Neural cell (in vitro differentiated cells): ENCODE results near the gene CYP2D6. TPM values are rescaled to one million over a fixed set of nuclear protein-coding genes. Genes with fewer than 3 reads are reported as not detected.

Experiments
- H2AFZ ChIP-seq: fragments of 200-600, 300-800 bp; sonication (generic), shearing (Covaris generic); 2 replicates; pipeline ENCODE4 v1.6.0; 2014; ENCODE audit warnings: low read depth, mild to moderate bottlenecking, antibody characterized with exemption, low read length, moderate library complexity
- H3F3A ChIP-seq: fragments of 200-600 bp; shearing (Covaris generic); 2 replicates; pipeline ENCODE4 v1.6.1; 2016; ENCODE audit warnings: mild to moderate bottlenecking, moderate library complexity, mixed read lengths, antibody characterized with exemption, low read length; ENCODE audit not compliant: insufficient read depth, poor library complexity, severe bottlenecking
- H3K27ac ChIP-seq: fragments of 200-600, 300-800 bp; sonication (generic), shearing (Covaris generic); 2 replicates; pipeline ENCODE4 v1.5.1; 2014; ENCODE audit warnings: mild to moderate bottlenecking, low read length, moderate library complexity
- H3K27me3 ChIP-seq: fragments of 300-800, 200-600 bp; sonication (generic), shearing (Covaris generic); 2 replicates; pipeline ENCODE4 v1.6.0; 2014; ENCODE audit warnings: mild to moderate bottlenecking, low read depth, low read length, moderate library complexity; ENCODE audit not compliant: insufficient read depth
- H3K36me3 ChIP-seq: fragments of 300-800, 200-600 bp; sonication (generic), shearing (Covaris generic); 2 replicates; pipeline ENCODE4 v1.5.1; 2014; ENCODE audit warnings: mild to moderate bottlenecking, antibody characterized with exemption, low read length, moderate library complexity; ENCODE audit not compliant: insufficient read depth
- H3K4me2 ChIP-seq: fragments of 300-800, 200-600 bp; sonication (generic), shearing (Covaris generic); 2 replicates; pipeline ENCODE4 v1.6.0; 2014; ENCODE audit warnings: mild to moderate bottlenecking, low read length
- H3K4me3 ChIP-seq: fragments of 300-800, 200-600 bp; sonication (generic), shearing (Covaris generic); 2 replicates; pipeline ENCODE4 v1.5.1; 2014; ENCODE audit warnings: mild to moderate bottlenecking, low read length, moderate library complexity
- H3K79me2 ChIP-seq: fragments of 200-600 bp; shearing (Covaris generic); replicated peaks from 2 replicates; pipeline ENCODE4 v1.6.0; 2014; ENCODE audit warnings: mild to moderate bottlenecking, low read length, moderate library complexity; ENCODE audit not compliant: insufficient read depth
- H3K9ac ChIP-seq: fragments of 300-800, 200-600 bp; sonication (generic), shearing (Covaris generic); 2 replicates; pipeline ENCODE4 v1.6.1; 2016; ENCODE audit warnings: mild to moderate bottlenecking, low read length, mixed read lengths
- H3K9me2 ChIP-seq: fragments of 200-600 bp; shearing (Covaris generic); 2 replicates; pipeline ENCODE4 v1.6.1; 2016; ENCODE audit warnings: mild to moderate bottlenecking, low read length, mixed read lengths; ENCODE audit not compliant: insufficient read depth
- H3K9me3 ChIP-seq: fragments of 200-600, 300-800 bp; sonication (generic), shearing (Covaris generic); 2 replicates; pipeline ENCODE4 v1.6.1; 2016; ENCODE audit warnings: mild to moderate bottlenecking, mixed run types, low read length, moderate library complexity, mixed read lengths
- H4K20me1 ChIP-seq: fragments of 200-600 bp; shearing (Covaris generic); 2 replicates; pipeline ENCODE4 v1.6.1; 2016; ENCODE audit warnings: mild to moderate bottlenecking, mixed run types; ENCODE audit not compliant: insufficient read depth
- EP300 ChIP-seq: fragments of 450-650 bp; conservative IDR thresholded peaks from 2 replicates; pipeline ENCODE4 v1.6.1; 2014; ENCODE audit warnings: antibody characterized with exemption, mild to moderate bottlenecking, moderate library complexity; ENCODE audit not compliant: poor library complexity, severe bottlenecking
- EZH2 ChIP-seq: fragments of 200-600, 300-800 bp; shearing (Covaris generic), sonication (generic); IDR thresholded peaks from 2 replicates; pipeline ENCODE4 v1.6.1; 2014; ENCODE audit warnings: antibody characterized with exemption, low read length, borderline replicate concordance, mild to moderate bottlenecking; ENCODE audit not compliant: insufficient read depth, poor library complexity, severe bottlenecking
- MXI1 ChIP-seq: fragments of 450-650 bp; conservative IDR thresholded peaks from 2 replicates; pipeline ENCODE4 v1.6.1; 2014; ENCODE audit warnings: antibody characterized with exemption, mild to moderate bottlenecking; ENCODE audit not compliant: poor library complexity, severe bottlenecking
- POLR2AphosphoS5 ChIP-seq: IDR thresholded peaks from 2 replicates; pipeline ENCODE4 v1.6.1; 2012
- RAD21 ChIP-seq: fragments of 450-650 bp; conservative IDR thresholded peaks from 2 replicates; pipeline ENCODE4 v1.6.1; 2014; ENCODE audit warnings: antibody characterized with exemption, mild to moderate bottlenecking, moderate library complexity
- SMC3 ChIP-seq: fragments of 450-650 bp; conservative IDR thresholded peaks from 2 replicates; pipeline ENCODE4 v1.6.1; 2014; ENCODE audit warnings: antibody characterized with exemption, mild to moderate bottlenecking, moderate library complexity; ENCODE audit not compliant: poor library complexity
- TAF1 ChIP-seq: IDR thresholded peaks from 2 replicates; pipeline ENCODE4 v1.6.1; 2012; ENCODE audit warnings: low read depth
- polyA plus RNA-seq: library from polyadenylated mRNA; depleted of rRNA; stranded (reverse); fragments of >200 nt; gene quantifications from 2 replicates; pipeline ENCODE4 v1.2.3, GENCODE V29; 2014
- TF ChIP-seq, protein P1 (sequence below): fragments of 450-650 bp; IDR thresholded peaks from 2 replicates; pipeline ENCODE4 v1.5.1; 2014; ENCODE audit warnings: antibody characterized with exemption, mild to moderate bottlenecking, moderate library complexity; ENCODE audit not compliant: poor library complexity, severe bottlenecking
- TF ChIP-seq, protein P2 (sequence below): IDR thresholded peaks from 2 replicates; pipeline ENCODE4 v1.6.1; 2012; ENCODE audit warnings: borderline replicate concordance

CYP2D6 gene
- polyA plus RNA-seq, 1 donor from 2014 or later: 11.5 TPM

- no peaks in the 10 kb centered on the region for H3K9me2 ChIP-seq
- no peak overlapping the region for H3K4me3 ChIP-seq
- no peak overlapping the region for H3K27ac ChIP-seq
- H3K4me2 ChIP-seq: no peak overlapping the region
- H2AFZ ChIP-seq: no peak overlapping the region
- H3K79me2 ChIP-seq: peaks cover 7% of the 10 kb centered on the region
- H3K36me3 ChIP-seq: no peaks in the 10 kb centered on the region
- no peak for TF ChIP-seq EP300
- no peak for TF ChIP-seq EZH2
- TF ChIP-seq TAF1: no peak
- TF ChIP-seq, protein P1, sequence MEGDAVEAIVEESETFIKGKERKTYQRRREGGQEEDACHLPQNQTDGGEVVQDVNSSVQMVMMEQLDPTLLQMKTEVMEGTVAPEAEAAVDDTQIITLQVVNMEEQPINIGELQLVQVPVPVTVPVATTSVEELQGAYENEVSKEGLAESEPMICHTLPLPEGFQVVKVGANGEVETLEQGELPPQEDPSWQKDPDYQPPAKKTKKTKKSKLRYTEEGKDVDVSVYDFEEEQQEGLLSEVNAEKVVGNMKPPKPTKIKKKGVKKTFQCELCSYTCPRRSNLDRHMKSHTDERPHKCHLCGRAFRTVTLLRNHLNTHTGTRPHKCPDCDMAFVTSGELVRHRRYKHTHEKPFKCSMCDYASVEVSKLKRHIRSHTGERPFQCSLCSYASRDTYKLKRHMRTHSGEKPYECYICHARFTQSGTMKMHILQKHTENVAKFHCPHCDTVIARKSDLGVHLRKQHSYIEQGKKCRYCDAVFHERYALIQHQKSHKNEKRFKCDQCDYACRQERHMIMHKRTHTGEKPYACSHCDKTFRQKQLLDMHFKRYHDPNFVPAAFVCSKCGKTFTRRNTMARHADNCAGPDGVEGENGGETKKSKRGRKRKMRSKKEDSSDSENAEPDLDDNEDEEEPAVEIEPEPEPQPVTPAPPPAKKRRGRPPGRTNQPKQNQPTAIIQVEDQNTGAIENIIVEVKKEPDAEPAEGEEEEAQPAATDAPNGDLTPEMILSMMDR: no peak
- TF ChIP-seq SMC3: no peak
- TF ChIP-seq, protein P2, sequence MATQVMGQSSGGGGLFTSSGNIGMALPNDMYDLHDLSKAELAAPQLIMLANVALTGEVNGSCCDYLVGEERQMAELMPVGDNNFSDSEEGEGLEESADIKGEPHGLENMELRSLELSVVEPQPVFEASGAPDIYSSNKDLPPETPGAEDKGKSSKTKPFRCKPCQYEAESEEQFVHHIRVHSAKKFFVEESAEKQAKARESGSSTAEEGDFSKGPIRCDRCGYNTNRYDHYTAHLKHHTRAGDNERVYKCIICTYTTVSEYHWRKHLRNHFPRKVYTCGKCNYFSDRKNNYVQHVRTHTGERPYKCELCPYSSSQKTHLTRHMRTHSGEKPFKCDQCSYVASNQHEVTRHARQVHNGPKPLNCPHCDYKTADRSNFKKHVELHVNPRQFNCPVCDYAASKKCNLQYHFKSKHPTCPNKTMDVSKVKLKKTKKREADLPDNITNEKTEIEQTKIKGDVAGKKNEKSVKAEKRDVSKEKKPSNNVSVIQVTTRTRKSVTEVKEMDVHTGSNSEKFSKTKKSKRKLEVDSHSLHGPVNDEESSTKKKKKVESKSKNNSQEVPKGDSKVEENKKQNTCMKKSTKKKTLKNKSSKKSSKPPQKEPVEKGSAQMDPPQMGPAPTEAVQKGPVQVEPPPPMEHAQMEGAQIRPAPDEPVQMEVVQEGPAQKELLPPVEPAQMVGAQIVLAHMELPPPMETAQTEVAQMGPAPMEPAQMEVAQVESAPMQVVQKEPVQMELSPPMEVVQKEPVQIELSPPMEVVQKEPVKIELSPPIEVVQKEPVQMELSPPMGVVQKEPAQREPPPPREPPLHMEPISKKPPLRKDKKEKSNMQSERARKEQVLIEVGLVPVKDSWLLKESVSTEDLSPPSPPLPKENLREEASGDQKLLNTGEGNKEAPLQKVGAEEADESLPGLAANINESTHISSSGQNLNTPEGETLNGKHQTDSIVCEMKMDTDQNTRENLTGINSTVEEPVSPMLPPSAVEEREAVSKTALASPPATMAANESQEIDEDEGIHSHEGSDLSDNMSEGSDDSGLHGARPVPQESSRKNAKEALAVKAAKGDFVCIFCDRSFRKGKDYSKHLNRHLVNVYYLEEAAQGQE: no peak
- TF ChIP-seq RAD21: no peak
- TF ChIP-seq POLR2AphosphoS5: no peak
- no peak for TF ChIP-seq MXI1
- no peaks in the 10 kb centered on the region for H3F3A ChIP-seq
- no peaks in the 10 kb centered on the region for H3K9me3 ChIP-seq
- H3K27me3 ChIP-seq: no peaks in the 10 kb centered on the region
- no peaks in the 10 kb centered on the region for H4K20me1 ChIP-seq
- no peak overlapping the region for H3K9ac ChIP-seq
Observed at GRCh38 chr22:42164901-42165300, 34.3 kb upstream of the CYP2D6 start.

DNA sequence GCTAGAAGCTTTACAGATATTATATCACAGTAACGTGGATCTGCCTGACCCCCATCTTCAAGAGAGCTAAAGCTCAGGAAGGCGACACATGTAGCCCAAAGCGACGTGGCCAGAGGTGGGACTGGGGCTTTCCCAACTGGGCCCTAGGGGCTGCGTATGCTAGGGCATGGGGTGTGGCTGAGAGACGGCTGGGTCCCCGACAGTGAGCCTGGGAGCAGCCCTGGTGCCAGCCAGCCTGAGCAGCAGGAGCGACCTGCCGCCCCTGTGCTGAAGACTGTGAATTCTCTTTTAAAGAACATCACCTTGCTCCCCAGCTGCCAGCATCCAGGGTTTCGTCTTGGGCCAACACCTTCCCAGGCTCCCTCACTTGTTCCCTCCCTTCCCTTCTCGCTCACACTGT lies 32.9 kb upstream of the CYP2D6 start:
- no peak overlapping the region for H3K4me2 ChIP-seq
- no peak for TF ChIP-seq MXI1
- TF ChIP-seq, protein P1: no peak
- no peak for TF ChIP-seq EP300
- H4K20me1 ChIP-seq: no peaks in the 10 kb centered on the region
- H3K9ac ChIP-seq: no peak overlapping the region
- no peaks in the 10 kb centered on the region for H3K9me2 ChIP-seq
- no peak overlapping the region for H2AFZ ChIP-seq
- no peak overlapping the region for H3K27ac ChIP-seq
- H3K9me3 ChIP-seq: no peaks in the 10 kb centered on the region
- H3K79me2 ChIP-seq: no peaks in the 10 kb centered on the region
- no peaks in the 10 kb centered on the region for H3K27me3 ChIP-seq
- no peak overlapping the region for H3K4me3 ChIP-seq
- H3K36me3 ChIP-seq: no peaks in the 10 kb centered on the region
- H3F3A ChIP-seq: no peaks in the 10 kb centered on the region
